ENCODE data around the gene TGFBR1.

TGFBR1 gene

DNA sequence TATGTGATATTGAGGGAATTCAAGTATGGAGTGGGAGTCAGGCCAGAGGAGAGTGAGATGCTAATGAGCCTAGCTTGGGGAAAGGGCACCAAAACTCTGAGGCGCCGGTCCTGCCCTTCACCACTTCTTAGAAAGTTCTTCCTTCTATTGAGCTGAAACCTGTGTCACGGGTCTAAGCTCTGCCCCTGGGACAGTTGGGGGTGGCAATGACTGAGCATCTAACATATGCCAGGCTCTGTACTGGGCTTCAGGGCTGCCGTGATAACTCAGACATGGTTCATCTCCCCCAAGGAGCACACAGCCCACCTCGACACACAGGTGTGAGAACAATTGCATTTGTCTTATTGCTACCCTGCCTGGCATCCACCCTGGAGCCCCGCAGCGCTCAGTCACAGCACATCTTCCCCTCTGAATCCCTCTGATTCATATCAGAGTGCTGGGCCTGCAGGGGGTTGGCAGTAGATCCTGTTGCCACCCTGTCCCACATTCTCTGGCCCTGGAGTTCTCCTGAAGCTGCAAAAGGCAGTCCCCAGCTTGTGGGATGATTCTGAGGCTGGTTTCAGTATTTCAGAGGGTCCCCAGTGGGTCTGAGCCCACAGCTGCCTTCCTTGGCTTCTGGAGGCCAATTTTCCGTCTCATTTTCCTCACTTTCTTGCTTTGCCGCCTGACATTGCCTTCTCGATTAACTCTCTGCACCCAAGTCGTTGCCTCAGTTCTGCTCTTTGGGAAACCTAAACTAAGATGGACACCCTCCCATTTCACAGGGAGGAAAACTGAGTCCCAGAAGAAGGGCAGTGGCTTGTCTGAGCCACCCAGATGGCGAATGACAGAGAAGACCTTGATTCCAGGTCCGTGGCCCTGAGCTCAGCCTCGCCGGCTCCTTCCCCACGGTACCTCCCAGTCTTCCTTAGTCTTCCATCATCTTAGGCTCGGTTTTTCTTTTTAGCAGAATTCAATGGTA is 74.3 kb downstream of the TGFBR1 start:
- Histone ChIP-seq H3K27me3 (replicated peaks; ENCODE audit: insufficient read depth, low read length) (no peaks in the 10 kb centered on the region), H3K4me3 (ENCODE audit: low read length) (no peak overlapping the region), H3K9me2 (replicated peaks; ENCODE audit: insufficient read depth, low read length) (no peaks in the 10 kb centered on the region), H3K9me3 (replicated peaks; ENCODE audit: insufficient read depth, low read length) (no peaks in the 10 kb centered on the region), H3K79me2 (ENCODE audit: low read length) (no peaks in the 10 kb centered on the region), H3K4me1 (ENCODE audit: low read length) (peaks cover 14% of the 10 kb centered on the region), H3K9ac (ENCODE audit: low read length) (no peak overlapping the region), H4K20me1 (ENCODE audit: insufficient read depth, low read length) (no peaks in the 10 kb centered on the region), H3K36me3 (replicated peaks; ENCODE audit: insufficient read depth, low read length) (no peaks in the 10 kb centered on the region), H2AFZ (ENCODE audit: low read length) (no peak overlapping the region), H3K4me2 (ENCODE audit: low read depth, low read length) (no peak overlapping the region), H3F3A (ENCODE audit: insufficient read depth, low read length) (no peaks in the 10 kb centered on the region), H3K27ac (ENCODE audit: low read length) (no peak overlapping the region)
- DNase-seq = no peak
- no peak for TF ChIP-seq CTCF (IDR thresholded peaks at IDR 0.05; ENCODE audit: low read length)
- TF ChIP-seq EZH2 (optimal IDR thresholded peaks at IDR 0.05; ENCODE audit: low read depth, low read length) = no peak
- TF ChIP-seq EZH2phosphoT487 (IDR thresholded peaks at IDR 0.05; ENCODE audit: low read length) = no peak

GRCh38 chr9:99180199-99180598 is 75.3 kb downstream of the TGFBR1 start:
- no peak for DNase-seq
- Histone ChIP-seq H3K79me2 (ENCODE audit: low read length) (no peaks in the 10 kb centered on the region), H3K4me2 (ENCODE audit: low read depth, low read length) (no peak overlapping the region), H3K4me1 (ENCODE audit: low read length) (peaks cover 14% of the 10 kb centered on the region), H2AFZ (ENCODE audit: low read length) (no peak overlapping the region), H3K4me3 (ENCODE audit: low read length) (no peak overlapping the region), H3K9ac (ENCODE audit: low read length) (no peak overlapping the region), H3K27ac (ENCODE audit: low read length) (no peak overlapping the region), H3K9me2 (replicated peaks; ENCODE audit: insufficient read depth, low read length) (no peaks in the 10 kb centered on the region), H4K20me1 (ENCODE audit: insufficient read depth, low read length) (no peaks in the 10 kb centered on the region), H3F3A (ENCODE audit: insufficient read depth, low read length) (no peaks in the 10 kb centered on the region), H3K9me3 (replicated peaks; ENCODE audit: insufficient read depth, low read length) (no peaks in the 10 kb centered on the region), H3K27me3 (replicated peaks; ENCODE audit: insufficient read depth, low read length) (no peaks in the 10 kb centered on the region), H3K36me3 (replicated peaks; ENCODE audit: insufficient read depth, low read length) (no peaks in the 10 kb centered on the region)
- TF ChIP-seq EZH2 (optimal IDR thresholded peaks at IDR 0.05; ENCODE audit: low read depth, low read length) = no peak
- no peak for TF ChIP-seq CTCF (IDR thresholded peaks at IDR 0.05; ENCODE audit: low read length)
- TF ChIP-seq EZH2phosphoT487 (IDR thresholded peaks at IDR 0.05; ENCODE audit: low read length) = no peak

- H3K79me2 ChIP-seq (ENCODE audit: low read length) = no peaks in the 10 kb centered on the region
- H3K27ac ChIP-seq (ENCODE audit: low read length) = no peak overlapping the region
- no peaks in the 10 kb centered on the region for H4K20me1 ChIP-seq (ENCODE audit: insufficient read depth, low read length)
- H3K9me3 ChIP-seq (replicated peaks; ENCODE audit: insufficient read depth, low read length) = no peaks in the 10 kb centered on the region
- no peak overlapping the region for H2AFZ ChIP-seq (ENCODE audit: low read length)
- H3K4me1 ChIP-seq (ENCODE audit: low read length) = peaks cover 14% of the 10 kb centered on the region
- H3K4me2 ChIP-seq (ENCODE audit: low read depth, low read length) = no peak overlapping the region
- H3K9ac ChIP-seq (ENCODE audit: low read length) = no peak overlapping the region
- no peak for DNase-seq
- H3K27me3 ChIP-seq (replicated peaks; ENCODE audit: insufficient read depth, low read length) = no peaks in the 10 kb centered on the region
- H3K36me3 ChIP-seq (replicated peaks; ENCODE audit: insufficient read depth, low read length) = no peaks in the 10 kb centered on the region
- H3F3A ChIP-seq (ENCODE audit: insufficient read depth, low read length) = no peaks in the 10 kb centered on the region
- H3K9me2 ChIP-seq (replicated peaks; ENCODE audit: insufficient read depth, low read length) = no peaks in the 10 kb centered on the region
- no peak overlapping the region for H3K4me3 ChIP-seq (ENCODE audit: low read length)
- TF ChIP-seq CTCF (IDR thresholded peaks at IDR 0.05; ENCODE audit: low read length) (no peak), EZH2 (optimal IDR thresholded peaks at IDR 0.05; ENCODE audit: low read depth, low read length) (no peak), EZH2phosphoT487 (IDR thresholded peaks at IDR 0.05; ENCODE audit: low read length) (no peak)
Measured at GRCh38 chr9:99180662-99181061, 75.7 kb downstream of the TGFBR1 start.

Measured in MM.1S (cell line).